ENCODE data around the gene STAG1. TPM values are rescaled to one million over a fixed set of nuclear protein-coding genes. Genes with fewer than 3 reads are reported as not detected.

The STAG1 gene
- total RNA-seq, 1 donor from 2014 or later = 18.4 TPM

GRCh38 chr3:136696797-136697196 lies 55.4 kb downstream of the STAG1 start:
- H3K9me3 ChIP-seq (replicated peaks) = peaks cover 6% of the 10 kb centered on the region
- no peak for DNase-seq
- TF ChIP-seq CTCF (IDR thresholded peaks at IDR 0.05; ENCODE audit: borderline replicate concordance) = no peak
- H3K4me3 ChIP-seq = no peak overlapping the region
- peaks cover 6% of the 10 kb centered on the region for H3K36me3 ChIP-seq
- peaks cover 30% of the 10 kb centered on the region for H3K4me1 ChIP-seq
- no peaks in the 10 kb centered on the region for H3K27me3 ChIP-seq (ENCODE audit: low read depth)
- no peak overlapping the region for H3K27ac ChIP-seq (replicated peaks)
- intact Hi-C loops (cut with micrococcal nuclease) = no loop called here

GRCh38 chr3:136694321-136694720 lies 57.9 kb downstream of the STAG1 start:
- TF ChIP-seq CTCF (IDR thresholded peaks at IDR 0.05; ENCODE audit: borderline replicate concordance) = no peak
- peaks cover 6% of the 10 kb centered on the region for H3K9me3 ChIP-seq (replicated peaks)
- H3K4me1 ChIP-seq = peaks cover 30% of the 10 kb centered on the region
- no peak for DNase-seq
- no peaks in the 10 kb centered on the region for H3K27me3 ChIP-seq (ENCODE audit: low read depth)
- H3K4me3 ChIP-seq = no peak overlapping the region
- intact Hi-C loops (cut with micrococcal nuclease) = no loop called here
- peaks cover 6% of the 10 kb centered on the region for H3K36me3 ChIP-seq
- no peak overlapping the region for H3K27ac ChIP-seq (replicated peaks)

- no peak for TF ChIP-seq CTCF (IDR thresholded peaks at IDR 0.05; ENCODE audit: borderline replicate concordance)
- Histone ChIP-seq H3K27me3 (ENCODE audit: low read depth) (no peaks in the 10 kb centered on the region), H3K9me3 (replicated peaks) (peaks cover under 1% of the 10 kb centered on the region), H3K27ac (replicated peaks) (no peak overlapping the region), H3K36me3 (no peaks in the 10 kb centered on the region), H3K4me1 (peaks cover 27% of the 10 kb centered on the region), H3K4me3 (no peak overlapping the region)
- intact Hi-C loops (cut with micrococcal nuclease) = no loop called here
- no peak for DNase-seq
Measured at GRCh38 chr3:136690599-136690998, 61.6 kb downstream of the STAG1 start.

- Histone ChIP-seq H3K27me3 (ENCODE audit: low read depth) (no peaks in the 10 kb centered on the region), H3K4me3 (no peak overlapping the region), H3K36me3 (no peaks in the 10 kb centered on the region), H3K9me3 (replicated peaks) (peaks cover 3% of the 10 kb centered on the region), H3K27ac (replicated peaks) (no peak overlapping the region), H3K4me1 (peaks cover 18% of the 10 kb centered on the region)
- DNase-seq = no peak
- no peak for TF ChIP-seq CTCF (IDR thresholded peaks at IDR 0.05; ENCODE audit: borderline replicate concordance)
- intact Hi-C loops (cut with micrococcal nuclease) = no loop called here
Measured at GRCh38 chr3:136685882-136686281, 66.3 kb downstream of the STAG1 start.

GRCh38 chr3:136682740-136683312 lies 69.4 kb downstream of the STAG1 start:
- Histone ChIP-seq H3K36me3 (no peaks in the 10 kb centered on the region), H3K27me3 (ENCODE audit: low read depth) (no peaks in the 10 kb centered on the region), H3K9me3 (replicated peaks) (peaks cover 3% of the 10 kb centered on the region), H3K27ac (replicated peaks) (no peak overlapping the region), H3K4me1 (peaks cover 6% of the 10 kb centered on the region), H3K4me3 (no peak overlapping the region)
- intact Hi-C loops (cut with micrococcal nuclease) = no loop called here
- DNase-seq = no peak
- no peak for TF ChIP-seq CTCF (IDR thresholded peaks at IDR 0.05; ENCODE audit: borderline replicate concordance)
